Measurements from ENCODE around the gene EHMT2.
"Not testable (repeated sequence)": the region's sequence is repeated elsewhere in the genome, so short reads cannot be mapped to it uniquely, and the experiment has no call there.

Gene EHMT2

DNA sequence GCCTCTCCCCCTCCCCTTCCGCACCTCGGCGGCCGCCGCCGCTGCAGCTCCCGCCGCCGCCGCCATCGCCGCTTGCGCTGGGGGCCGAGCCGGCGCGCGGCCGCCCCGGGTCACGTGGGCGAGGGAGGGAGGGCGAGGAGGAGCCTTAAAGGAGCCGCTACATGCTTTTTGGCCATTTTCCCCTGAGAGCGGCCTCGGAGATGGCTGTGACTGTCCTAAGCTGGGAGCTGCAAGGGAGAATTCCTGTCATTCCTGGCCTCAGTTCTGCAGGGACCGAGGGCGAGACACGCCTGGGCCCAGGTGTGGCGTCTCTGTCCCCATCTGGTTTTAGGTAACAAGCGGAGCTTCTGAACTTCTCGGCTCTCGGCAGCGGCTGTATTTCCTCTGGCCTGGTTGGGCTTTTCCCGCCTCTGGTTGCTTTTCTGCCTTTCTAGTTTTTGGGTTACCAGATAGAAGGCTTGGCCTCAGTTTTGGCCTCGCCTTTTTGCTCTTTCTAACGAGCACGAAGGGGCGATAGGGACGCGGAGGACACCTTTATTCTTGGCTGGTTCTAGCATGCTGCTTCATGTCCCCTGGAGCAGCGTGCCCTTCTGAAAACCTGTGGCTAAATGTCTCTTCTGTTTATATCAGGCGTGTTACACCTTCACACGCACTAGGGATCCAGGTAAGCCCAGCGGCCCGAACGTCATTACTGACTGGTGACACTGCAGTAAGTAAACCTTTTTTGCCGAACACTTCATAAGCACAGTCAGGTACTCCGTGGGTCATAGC, at the start of gene EHMT2:
EHMT2 (minus strand) TSS at position 87 of the 771 bp plus-strand sequence; CDS start at position 66, 21 bp downstream.
- DNase-seq, result peak; percentile 88

DNA sequence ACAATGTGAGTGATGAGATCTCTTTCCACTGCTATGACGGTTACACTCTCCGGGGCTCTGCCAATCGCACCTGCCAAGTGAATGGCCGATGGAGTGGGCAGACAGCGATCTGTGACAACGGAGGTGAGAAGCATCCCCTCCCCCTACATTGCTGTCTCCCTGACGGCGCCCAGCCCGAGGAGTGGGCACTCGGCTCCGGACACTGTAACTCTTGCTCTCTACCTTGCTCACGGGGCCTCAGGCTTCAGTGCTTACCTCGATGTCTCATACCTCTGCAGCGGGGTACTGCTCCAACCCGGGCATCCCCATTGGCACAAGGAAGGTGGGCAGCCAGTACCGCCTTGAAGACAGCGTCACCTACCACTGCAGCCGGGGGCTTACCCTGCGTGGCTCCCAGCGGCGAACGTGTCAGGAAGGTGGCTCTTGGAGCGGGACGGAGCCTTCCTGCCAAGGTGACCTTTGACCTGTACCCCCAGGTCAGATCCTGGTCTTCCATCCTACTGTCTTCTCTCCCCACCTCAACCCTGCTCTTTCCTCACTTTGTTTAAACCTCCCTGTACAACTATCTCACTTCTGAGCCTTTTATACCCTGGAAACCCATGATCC, 49.7 kb upstream of the EHMT2 start:
- DNase-seq, result no peak

DNA sequence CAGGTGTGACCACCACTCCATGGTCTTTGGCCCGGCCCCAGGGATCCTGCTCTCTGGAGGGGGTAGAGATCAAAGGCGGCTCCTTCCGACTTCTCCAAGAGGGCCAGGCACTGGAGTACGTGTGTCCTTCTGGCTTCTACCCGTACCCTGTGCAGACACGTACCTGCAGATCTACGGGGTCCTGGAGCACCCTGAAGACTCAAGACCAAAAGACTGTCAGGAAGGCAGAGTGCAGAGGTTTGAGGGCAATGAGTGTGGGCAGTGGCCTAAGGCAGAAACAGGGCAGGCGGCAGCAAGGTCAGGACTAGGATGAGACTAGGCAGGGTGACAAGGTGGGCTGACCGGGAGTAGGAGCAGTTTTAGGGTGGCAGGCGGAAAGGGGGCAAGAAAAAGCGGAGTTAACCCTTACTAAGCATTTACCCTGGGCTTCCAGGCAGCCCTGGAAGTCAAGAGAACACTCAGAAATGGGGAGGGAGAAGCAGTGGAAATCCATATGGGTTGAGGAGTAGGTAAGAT, 48.9 kb upstream of the EHMT2 start:
- DNase-seq, result no peak

DNA sequence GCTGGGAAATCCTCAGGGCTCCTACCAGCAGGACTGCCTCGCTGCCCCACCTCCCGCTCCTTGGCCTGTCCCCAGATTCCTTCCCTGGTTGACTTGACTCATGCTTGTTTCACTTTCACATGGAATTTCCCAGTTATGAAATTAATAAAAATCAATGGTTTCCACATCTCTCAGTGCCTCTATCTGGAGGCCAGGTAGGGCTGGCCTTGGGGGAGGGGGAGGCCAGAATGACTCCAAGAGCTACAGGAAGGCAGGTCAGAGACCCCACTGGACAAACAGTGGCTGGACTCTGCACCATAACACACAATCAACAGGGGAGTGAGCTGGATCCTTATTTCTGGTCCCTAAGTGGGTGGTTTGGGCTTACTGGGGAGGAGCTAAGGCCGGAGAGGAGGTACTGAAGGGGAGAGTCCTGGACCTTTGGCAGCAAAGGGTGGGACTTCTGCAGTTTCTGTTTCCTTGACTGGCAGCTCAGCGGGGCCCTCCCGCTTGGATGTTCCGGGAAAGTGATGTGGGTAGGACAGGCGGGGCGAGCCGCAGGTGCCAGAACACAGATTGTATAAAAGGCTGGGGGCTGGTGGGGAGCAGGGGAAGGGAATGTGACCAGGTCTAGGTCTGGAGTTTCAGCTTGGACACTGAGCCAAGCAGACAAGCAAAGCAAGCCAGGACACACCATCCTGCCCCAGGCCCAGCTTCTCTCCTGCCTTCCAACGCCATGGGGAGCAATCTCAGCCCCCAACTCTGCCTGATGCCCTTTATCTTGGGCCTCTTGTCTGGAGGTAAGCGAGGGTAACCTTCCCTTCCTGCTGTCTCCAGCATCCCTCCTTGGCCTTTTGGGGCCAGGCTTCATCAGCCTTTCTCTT, 48.2 kb upstream of the EHMT2 start, which contains the start of gene CFB:
CFB (plus strand) TSS at position 589 of the 863 bp plus-strand sequence; CDS start at position 716, 127 bp downstream.
- DNase-seq, result no peak

DNA sequence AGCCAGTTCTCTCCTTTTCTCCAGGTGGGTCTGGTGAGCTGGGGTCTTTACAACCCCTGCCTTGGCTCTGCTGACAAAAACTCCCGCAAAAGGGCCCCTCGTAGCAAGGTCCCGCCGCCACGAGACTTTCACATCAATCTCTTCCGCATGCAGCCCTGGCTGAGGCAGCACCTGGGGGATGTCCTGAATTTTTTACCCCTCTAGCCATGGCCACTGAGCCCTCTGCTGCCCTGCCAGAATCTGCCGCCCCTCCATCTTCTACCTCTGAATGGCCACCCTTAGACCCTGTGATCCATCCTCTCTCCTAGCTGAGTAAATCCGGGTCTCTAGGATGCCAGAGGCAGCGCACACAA, 47.6 kb upstream of the EHMT2 start:
- no peak for DNase-seq

DNA sequence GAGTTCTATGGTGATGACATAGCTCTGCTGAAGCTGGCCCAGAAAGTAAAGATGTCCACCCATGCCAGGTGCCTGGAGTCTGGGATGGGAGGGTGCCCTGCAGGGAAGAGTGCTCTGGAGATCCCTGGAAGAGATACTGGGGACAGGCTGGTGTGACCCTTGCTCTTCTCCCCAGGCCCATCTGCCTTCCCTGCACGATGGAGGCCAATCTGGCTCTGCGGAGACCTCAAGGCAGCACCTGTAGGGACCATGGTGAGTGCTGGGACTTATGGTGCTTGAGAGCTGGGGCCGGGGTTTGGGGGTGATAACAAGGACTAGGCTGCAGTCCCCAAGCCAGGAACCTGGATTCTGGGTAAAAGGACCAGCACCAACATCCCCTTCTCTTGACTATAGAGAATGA, 46.2 kb upstream of the EHMT2 start:
- DNase-seq, result no peak

DNA sequence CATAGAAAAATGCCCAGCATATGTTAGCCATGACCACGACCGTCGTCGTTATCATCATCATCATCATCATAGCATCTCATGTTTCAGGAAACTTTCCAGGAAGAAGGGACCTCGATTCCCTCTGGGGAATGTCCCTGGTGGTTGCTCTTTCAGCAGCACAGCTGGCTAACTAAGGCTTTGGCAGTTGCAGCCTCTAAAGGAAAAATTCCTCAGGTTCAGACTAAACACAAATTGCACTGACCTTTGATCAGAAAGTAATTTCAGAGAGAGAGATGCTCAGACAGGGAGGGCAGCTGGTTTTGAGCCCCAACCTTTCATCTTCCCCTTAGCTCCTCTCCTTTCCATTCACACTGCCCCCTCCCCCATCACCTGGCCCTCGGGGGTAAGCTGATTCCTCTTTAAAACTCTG, 42.8 kb upstream of the EHMT2 start:
- DNase-seq, result no peak

DNA sequence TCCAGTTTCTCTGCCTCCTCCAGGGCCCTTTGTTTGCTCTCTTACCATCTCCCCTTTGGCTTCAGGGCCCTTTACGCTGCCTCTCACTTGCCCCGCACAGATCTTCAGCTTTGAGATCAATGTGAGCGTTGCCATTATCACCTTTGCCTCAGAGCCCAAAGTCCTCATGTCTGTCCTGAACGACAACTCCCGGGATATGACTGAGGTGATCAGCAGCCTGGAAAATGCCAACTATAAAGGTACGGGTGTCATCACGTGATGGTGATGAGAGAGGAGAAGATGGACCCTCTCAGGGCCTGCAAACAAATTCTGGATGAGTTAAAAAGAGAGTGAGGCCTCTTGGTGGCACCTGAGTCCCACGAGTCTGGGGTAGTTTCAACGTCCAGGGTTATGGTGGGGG, 38.3 kb upstream of the EHMT2 start:
- DNase-seq, result no peak

DNA sequence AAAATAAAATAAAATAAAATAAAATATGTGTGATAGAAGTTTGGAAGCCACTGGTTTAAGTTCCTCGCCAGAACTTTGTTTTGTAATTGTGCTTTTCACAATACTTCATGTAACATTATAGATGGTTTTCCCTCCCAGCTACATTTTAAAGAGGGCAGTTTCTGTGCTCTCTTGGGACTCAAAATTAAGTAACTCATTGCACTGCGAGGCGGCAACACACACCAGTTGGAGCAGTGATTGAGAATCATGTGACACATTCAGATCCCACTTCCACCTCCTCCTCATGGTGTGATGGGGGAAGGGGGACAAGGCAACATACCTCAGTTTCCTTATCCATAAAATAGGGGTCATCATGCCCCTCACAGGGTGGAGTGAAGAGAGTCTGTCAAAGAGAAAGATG, 37.5 kb upstream of the EHMT2 start:
- no peak for DNase-seq

DNA sequence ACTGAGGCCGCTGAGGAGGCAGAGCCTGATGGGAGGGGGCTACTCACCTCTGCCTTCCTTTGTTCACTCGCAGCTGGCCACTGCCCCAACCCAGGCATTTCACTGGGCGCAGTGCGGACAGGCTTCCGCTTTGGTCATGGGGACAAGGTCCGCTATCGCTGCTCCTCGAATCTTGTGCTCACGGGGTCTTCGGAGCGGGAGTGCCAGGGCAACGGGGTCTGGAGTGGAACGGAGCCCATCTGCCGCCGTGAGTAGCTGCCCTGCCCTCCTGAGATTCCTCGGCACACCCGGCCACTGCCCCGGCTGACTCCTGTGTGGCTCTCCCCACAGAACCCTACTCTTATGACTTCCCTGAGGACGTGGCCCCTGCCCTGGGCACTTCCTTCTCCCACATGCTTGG, 36.0 kb upstream of the EHMT2 start:
- no peak for DNase-seq

DNA sequence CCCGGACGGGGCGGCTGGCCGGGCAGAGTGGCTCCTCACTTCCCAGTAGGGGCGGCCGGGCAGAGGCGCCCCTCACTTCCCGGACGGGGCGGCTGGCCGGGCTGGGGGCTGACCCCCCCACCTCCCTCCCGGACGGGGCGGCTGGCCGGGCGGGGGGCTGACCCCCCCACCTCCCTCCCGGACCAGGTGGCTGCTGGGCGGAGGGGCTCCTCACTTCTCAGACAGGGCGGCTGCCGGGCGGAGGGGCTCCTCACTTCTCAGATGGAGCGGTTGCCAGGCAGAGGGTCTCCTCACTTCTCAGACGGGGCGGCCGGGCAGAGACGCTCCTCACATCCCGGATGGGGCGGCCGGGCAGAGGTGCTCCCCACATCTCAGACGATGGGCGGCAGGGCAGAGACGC, 34.6 kb upstream of the EHMT2 start:
- not testable (repeated sequence) for DNase-seq

DNA sequence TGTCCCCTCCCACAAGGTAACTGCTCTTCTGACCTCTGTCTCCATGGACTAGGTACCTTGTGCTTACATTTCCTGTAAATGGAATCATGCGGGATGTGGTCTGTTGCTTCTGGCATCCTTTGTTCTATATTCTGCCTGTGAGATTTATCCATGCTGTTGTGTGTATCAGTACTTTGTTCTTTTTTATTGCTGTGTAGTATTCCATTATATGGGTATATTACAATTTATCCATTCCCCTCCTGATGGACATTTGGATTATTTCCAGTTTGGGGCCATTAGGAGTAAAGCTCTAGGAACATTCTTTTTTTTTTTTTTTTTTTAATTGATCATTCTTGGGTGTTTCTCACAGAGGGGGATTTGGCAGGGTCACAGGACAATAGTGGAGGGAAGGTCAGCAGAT, 33.5 kb upstream of the EHMT2 start:
- DNase-seq, result no peak

DNA sequence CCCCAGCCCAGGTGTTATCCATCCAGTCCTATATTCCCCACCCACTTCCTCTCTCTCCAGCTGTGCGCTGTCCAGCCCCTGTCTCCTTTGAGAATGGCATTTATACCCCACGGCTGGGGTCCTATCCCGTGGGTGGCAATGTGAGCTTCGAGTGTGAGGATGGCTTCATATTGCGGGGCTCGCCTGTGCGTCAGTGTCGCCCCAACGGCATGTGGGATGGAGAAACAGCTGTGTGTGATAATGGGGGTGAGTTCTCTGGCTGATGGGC, 31.1 kb upstream of the EHMT2 start:
- DNase-seq, result no peak

DNA sequence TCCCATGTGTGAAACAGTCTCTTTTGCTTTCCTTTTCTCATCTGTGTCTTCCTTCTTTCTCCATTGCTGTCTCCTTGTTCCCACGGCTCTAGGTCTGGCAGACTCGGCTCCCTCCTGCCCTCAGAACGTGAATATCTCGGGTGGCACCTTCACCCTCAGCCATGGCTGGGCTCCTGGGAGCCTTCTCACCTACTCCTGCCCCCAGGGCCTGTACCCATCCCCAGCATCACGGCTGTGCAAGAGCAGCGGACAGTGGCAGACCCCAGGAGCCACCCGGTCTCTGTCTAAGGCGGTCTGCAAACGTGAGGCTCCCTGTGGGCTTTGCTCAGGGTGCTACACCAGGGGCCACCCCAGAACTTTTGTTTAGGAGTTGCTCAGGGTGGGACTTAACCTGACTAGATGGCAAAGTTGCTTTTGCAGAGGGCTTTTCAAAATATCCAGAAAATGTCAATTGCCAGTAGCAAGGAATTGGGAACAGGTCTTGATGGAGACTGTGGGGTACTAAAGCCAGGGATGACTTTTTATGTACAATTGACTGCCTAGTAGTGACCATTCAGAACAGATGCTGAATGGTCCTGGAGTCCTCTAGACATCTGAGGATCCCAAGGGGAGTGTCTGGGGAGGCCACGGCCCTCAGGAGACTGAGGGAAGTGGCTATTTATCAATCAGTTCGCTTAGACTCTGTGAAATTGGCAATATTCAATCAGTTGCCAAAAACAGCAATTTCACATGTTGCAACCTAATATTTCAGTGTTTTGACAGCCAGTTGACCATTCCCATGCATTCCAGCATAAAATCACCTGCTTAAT, 30.6 kb upstream of the EHMT2 start:
- DNase-seq, result no peak

DNA sequence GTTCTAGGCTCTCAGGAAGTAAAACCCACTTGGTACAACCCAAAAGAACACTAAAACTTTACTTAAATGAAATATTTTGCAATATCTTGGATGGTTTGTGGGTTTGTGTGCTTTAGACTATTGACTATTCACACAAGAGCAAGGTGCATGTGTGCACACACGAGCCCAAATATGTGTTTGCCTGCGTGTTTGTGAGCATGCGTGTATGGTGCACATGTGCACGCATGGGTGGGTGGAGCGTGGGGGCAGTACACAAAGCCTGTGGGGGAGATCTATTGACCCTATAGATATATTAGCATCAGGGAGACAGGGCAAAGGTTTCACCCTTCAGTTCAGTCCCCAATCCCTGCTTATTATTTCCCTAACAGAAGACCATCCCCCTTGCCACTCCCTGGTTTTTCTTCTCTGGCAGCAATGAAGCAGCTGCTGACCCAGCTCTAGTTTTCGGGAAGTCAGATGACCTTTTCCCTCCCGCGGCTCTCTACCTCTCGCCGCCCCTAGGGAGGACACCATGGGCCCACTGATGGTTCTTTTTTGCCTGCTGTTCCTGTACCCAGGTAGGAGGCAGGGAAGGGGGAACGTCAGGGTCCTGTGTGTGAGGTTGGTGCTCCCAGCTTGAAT, 29.9 kb upstream of the EHMT2 start, which contains the start of gene C2:
C2 (plus strand) TSS at position 476 of the 621 bp plus-strand sequence; CDS start at position 512, 36 bp downstream.
- DNase-seq, result no peak

DNA sequence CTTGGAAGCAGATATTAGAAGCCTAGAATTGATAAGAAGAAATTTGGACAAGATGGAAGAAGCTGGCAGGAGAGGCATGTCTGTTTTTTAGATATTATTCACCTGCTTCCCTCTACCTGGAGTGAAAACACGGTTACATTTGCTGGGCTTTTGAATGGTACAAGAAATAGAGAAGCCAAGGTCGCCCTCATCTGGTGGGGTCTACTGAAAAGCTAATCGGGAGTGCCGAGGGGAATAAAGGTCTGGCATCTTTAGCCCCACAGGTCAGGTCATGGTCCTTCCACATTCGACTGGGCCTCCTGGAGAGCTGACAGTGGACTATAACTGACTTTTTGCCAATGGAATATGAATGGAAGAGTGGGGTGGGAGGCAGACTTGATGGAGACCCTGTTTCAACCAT, 25.4 kb upstream of the EHMT2 start:
- DNase-seq, result peak; percentile 15

DNA sequence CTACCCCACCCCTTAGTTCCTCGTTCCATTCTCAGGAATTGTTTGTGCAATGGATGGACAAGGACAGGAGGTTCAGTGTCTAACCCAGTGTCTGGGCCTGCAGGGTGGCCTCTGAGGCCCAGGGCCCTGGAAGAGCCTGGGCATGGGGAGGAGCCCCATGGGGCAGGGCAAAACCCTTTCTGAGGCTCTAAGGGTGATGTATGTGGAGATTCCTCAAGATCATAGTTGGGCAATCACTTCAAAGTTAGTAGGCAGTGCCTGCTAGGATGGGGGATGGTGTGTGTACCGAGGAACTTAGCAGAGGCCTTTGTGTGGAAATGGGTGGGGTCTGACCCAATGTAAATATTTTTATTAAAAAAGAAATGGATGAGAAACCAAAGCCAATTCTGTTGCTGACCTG, 23.3 kb upstream of the EHMT2 start:
- no peak for DNase-seq

DNA sequence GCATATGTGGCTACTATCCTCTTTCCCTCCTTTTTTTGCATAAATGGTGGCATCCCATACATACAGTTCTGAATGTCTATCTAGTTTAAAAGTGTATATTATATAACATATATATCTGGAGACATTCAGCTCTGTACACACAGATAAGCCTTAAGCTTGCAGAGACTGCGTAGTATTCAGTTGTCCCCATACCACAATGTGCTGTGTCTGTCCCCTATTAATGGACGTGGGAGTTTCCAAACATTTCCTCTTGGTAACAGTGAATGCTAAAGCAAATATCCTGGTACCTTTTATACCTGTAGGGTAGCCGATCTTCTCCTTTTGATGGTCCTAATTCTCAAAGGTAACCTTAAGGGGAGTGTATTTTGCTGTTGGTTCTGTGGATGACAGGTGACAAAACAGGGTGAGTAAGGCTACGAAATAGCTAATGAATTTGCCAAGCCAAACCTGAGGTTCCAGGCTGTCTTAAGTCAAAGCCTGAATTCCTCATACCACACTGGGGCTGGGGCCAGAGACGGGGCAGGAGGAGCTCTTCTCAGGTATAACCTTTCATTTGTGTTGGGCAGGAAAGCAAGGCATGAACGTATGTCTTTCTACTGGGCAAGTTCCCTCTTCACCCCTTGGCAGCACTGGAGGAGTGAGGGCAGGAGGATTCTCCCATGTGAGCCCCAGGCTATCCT, 22.3 kb upstream of the EHMT2 start:
- no peak for DNase-seq

DNA sequence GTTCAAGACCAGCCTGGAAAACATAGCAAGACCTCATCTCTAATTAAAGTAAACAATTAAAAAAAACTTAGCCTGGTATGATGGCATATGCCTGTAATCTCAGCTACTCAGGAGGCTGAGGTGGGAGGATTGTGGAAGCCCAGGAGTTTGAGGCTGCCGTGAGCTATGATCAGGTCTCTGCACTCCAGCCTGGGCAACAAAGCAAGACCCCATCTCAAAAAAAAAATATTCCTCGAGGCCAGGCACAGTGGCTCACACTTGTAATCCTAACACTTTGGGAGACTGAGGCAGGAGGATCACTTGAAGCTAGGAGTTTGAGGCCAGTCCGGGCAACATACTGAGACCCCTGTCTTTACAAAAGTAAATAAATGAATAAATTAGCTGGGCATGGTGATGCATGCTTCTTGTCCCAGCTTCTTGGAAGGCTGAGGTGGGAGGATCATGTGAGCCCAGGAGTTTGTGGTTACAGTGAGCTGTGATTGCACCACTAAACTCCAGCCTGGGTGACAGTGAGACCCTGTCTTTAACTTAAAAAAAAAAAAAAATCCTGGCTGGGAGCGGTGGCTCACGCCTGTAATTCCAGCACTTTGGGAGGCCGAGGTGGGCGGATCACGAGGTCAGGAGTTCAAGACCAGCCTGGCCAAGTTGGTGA, 20.7 kb upstream of the EHMT2 start:
- DNase-seq, result no peak

DNA sequence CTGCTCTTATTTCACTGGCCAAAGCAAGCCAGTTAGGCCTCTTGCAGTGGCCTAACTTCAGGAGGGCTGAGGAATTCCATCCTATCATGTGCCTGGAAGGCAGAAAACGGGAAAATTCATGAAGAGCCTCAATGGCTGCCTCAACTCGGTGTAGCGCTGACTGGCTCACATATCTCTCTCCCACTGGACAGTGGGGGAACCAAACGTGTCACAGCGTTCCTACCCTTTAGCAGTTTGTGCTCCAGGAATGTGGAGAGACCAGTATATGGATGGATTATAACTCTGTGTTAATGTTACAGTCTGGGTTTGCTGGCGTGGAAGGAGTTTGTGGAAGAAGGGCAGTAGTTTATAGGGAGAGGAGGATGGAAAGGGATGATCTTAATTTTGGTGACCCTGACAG, 18.3 kb upstream of the EHMT2 start:
- DNase-seq, result no peak

DNA sequence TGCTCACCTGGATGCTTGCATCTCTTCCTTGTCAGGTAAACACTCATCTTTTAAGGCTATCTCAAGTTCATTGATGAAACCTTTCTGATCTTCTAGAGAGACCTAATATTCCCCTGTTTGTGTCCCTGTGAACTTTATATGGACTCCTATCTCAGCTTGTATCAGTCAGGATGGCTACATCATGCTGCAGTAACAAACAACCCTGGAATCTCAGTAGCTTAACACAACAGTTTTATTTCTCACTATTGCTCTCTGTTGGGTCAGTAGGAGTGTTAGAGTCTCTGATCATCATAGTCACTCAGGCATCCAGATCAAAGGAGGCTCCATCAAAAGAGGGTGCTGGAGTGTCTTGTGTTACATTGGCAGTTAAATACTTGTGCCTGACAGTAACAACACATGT, 17.9 kb upstream of the EHMT2 start:
- no peak for DNase-seq

Data from activated naive CD4-positive, alpha-beta T cell treated with Interleukin-2 at 50 U/mL for 16 hours (primary cell).